Adrenal gland (tissue), 12 donors: ENCODE results near the gene BCL2L13. TPM values are rescaled to one million over a fixed set of nuclear protein-coding genes. Genes with fewer than 3 reads are reported as not detected.
A peak's percentile ranks its signal among the peaks of the same experiment; 100 is the strongest.
"Not testable (repeated sequence)": the region's sequence is repeated elsewhere in the genome, so short reads cannot be mapped to it uniquely, and the experiment has no call there.

Source experiments
- DNase-seq, 7 donors: peaks; one replicate each; pipeline ENCODE4 v3.0.0-alpha.2; 2019 to 2020
- H3K27ac ChIP-seq, 5 donors: fragments of 200-600 bp; sonication (generic) in 4 of 5; 1 replicate in 3 of 5; 2 replicates in 2 of 5; pipeline versions ENCODE4 v1.5.1 to v1.8.0; 2016 to 2020; ENCODE audit warnings: mild to moderate bottlenecking in 1 of 5
- H3K27me3 ChIP-seq: fragments of 200-600 bp; 2 replicates; pipeline ENCODE4 v1.8.0; 2021
- H3K36me3 ChIP-seq, 2 donors: fragments of 200-600 bp; replicated peaks in 1 of 2; 1 replicate in 1 of 2; 2 replicates in 1 of 2; pipeline versions ENCODE4 v1.5.1 to v1.8.0; 2018 to 2022
- H3K4me1 ChIP-seq, 2 donors: fragments of 200-600 bp; replicated peaks in 1 of 2; 1 replicate in 1 of 2; 2 replicates in 1 of 2; pipeline versions ENCODE4 v1.5.1 to v1.8.0; 2018 to 2021
- H3K4me3 ChIP-seq, 4 donors: fragments of 200-600 bp; sonication (generic) in 3 of 4; one replicate each; pipeline ENCODE4 v1.5.1; 2016 to 2018
- H3K9me3 ChIP-seq, 3 donors: fragments of 200-600 bp; sonication (generic) in 1 of 3; replicated peaks in 1 of 3; 1 replicate in 2 of 3; 2 replicates in 1 of 3; pipeline versions ENCODE4 v1.5.1 to v1.8.0; 2016 to 2021
- CTCF ChIP-seq, 6 experiments: fragments of 450-650 bp in 4 of 6; fragments of 200-600 bp in 2 of 6; sonication (generic) in 1 of 6; IDR thresholded peaks; 1 replicate in 5 of 6; 2 replicates in 1 of 6; pipeline versions ENCODE4 v1.5.1 to v1.8.0; 2016 to 2021; ENCODE audit warnings: antibody characterized with exemption in 6 of 6, mild to moderate bottlenecking in 2 of 6, moderate library complexity in 1 of 6
- POLR2A ChIP-seq, 2 donors: fragments of 450-650 bp; IDR thresholded peaks; one replicate each; pipeline ENCODE4 v1.6.1; 2017; ENCODE audit warnings: antibody characterized with exemption in 2 of 2, mild to moderate bottlenecking in 2 of 2, moderate library complexity in 1 of 2
- WGBS, 4 donors: extraction: QIAGEN DNeasy Blood & Tissue Kit in 2 of 4; methylation state at CpG; one replicate each; pipeline versions ENCODE4 v1.1.5 to v1.1.7; 2013 to 2017; 5-methylcytosine and 5-hydroxymethylcytosine counted together
- intact Hi-C, 2 donors: fragments of 100-400 bp; cut with DNase I; formaldehyde crosslinking; loops; one replicate each; pipeline versions ENCODE4 v1.14.1 to v1.15.0; 2022 to 2023
- polyA plus RNA-seq, 3 donors: library from polyadenylated mRNA; stranded (reverse); fragments of 200-250 nt in 2 of 3; fragments of 350-450 nt in 1 of 3; fragmentation: Illumina TruSeq in 1 of 3; extraction: RNeasy Lipid Tissue Mini Kit (QIAGEN cat#74804) in 1 of 3; gene quantifications; one replicate each; pipeline ENCODE4 v1.2.3, GENCODE V29; 2013 to 2014
- total RNA-seq, 9 donors: library from RNA; depleted of rRNA in 4 of 9; stranded (reverse); fragments of >200 nt in 4 of 9; fragments of 120-200 nt in 1 of 9; fragmentation: NEBNext Ultra II Directional in 1 of 9; extraction: Animal tissue kit (Norgen Biotek cat#: 25700) in 1 of 9; gene quantifications; one replicate each; pipeline versions ENCODE4 v1.1.0 to v1.2.4, GENCODE V29; 2013 to 2023
- donor health status: healthy with polysubstance abuse.
- donor health status: Bipolar disorder and iron deficiency.
- donor health status: DM: yes; HTN: yes; CAD: no.
- donor health status: DM: no; HTN: no; CAD: no.
- donor health status: DM: no; HTN: no; CAD: no.
- donor health status: DM: yes; HTN: yes; CAD: no.

The BCL2L13 gene
- total and polyA plus RNA-seq, 12 donors: 30.9 to 142 (median 94.3) TPM

DNA sequence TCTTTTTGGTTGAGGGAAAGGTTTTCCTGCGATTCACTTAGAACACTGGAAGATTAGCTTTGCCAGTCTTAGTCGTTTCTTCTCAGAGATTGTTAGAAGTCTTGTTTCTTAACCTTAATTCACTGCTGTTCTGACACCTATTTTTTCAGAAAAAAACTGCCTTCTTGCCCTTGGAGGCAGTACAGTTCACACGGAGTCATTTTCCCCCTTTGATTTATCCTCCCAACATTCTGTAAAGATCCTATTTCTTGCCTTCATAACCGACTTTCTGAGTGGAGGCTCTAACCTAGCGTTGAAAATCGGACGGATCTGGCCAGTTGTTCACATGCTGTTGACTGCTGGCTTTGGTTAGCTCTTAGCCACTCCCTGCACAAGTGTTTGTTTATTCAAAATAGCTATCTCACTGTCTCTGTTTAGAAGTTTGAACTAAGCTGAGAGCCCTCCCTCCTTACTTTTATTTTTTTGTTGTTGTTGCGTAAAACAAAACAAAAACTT lies 737 bp downstream of the BCL2L13 start:
- Histone ChIP-seq H3K4me1 (peaks cover 14 to 22% of the 10 kb centered on the region in 2 donors), H3K4me3 (peak overlapping the region; percentile 49 to 99 (median 62)), H3K27me3 (no peaks in the 10 kb centered on the region), H3K9me3 (no peaks in the 10 kb centered on the region), H3K27ac (peak overlapping the region; percentile 97 to 100 (median 99)), H3K36me3 (no peaks in the 10 kb centered on the region)
- WGBS, 4 donors: 3 to 6% (median 4%) methylated on average over 8 of the region's 8 CpGs
- intact Hi-C loops: loop anchor here in 1 of 2 donors (10.0 kb wide), 1 partner anchor 64 kb away; no protein-coding TSS in a partner anchor
- DNase-seq: peak; percentile 26 to 64 (median 41)
- TF ChIP-seq POLR2A (IDR thresholded peaks at IDR 0.05) (peak; percentile 19 to 43), CTCF (IDR thresholded peaks at IDR 0.05) (no peak)

DNA sequence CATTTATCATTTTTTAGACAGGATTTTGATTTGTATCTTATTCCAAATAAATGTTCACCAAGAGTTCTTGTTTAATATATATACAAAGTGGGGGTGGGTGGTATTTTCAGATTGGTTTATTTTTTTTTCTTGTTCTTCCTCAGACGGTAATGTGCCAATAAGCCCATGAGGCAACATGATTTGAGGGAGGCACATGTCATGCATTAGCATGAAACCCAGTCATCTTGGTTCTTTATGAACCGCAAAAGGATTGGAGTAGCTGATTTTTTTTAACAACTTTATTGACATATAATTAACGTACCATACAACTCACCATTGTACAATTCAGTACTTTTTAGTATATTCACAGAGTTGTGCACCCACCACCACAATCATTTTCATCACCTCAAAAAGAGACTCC lies 2.7 kb downstream of the BCL2L13 start:
- 56 to 92% (median 67%) methylated on average over 3 of the region's 3 CpGs for WGBS, 4 donors

DNA sequence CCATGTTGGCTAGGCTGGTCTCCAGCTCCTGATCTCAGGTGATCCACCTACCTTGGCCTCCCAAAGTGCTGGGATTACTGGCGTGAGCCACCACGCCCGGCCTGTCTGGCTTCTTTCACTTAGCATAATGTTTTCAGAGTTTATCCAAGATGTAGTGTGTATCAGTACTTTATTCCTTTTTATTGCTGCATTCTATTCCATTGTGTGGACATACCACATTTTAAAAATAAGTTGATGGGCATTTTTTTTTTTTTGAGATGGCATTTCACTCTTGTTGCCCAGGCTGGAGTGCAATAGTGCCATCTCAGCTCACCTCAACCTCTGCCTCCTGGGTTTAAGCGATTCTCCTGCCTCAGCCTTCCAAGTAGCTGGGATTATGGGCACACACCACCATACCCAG lies 3.8 kb downstream of the BCL2L13 start:
- not testable (repeated sequence) for H3K4me3 ChIP-seq, H3K27ac ChIP-seq, H3K9me3 ChIP-seq, H3K27me3 ChIP-seq, DNase-seq, H3K36me3 ChIP-seq
- 84 to 100% (median 91%) methylated on average over 4 of the region's 4 CpGs for WGBS, 4 donors
- peaks cover 13 to 20% of the 10 kb centered on the region in 2 donors for H3K4me1 ChIP-seq
- intact Hi-C loops: loop anchor here in 1 of 2 donors (10.0 kb wide), 1 partner anchor 52 kb away; no protein-coding TSS in a partner anchor

More for the DNA sequence above, 2.7 kb downstream of the BCL2L13 start:
- TF ChIP-seq POLR2A (IDR thresholded peaks at IDR 0.05): no peak
- no peak for TF ChIP-seq CTCF (IDR thresholded peaks at IDR 0.05)
- Histone ChIP-seq H3K4me3 (no peak overlapping the region), H3K36me3 (no peaks in the 10 kb centered on the region), H3K4me1 (peaks cover 14 to 20% of the 10 kb centered on the region in 2 donors), H3K27me3 (no peaks in the 10 kb centered on the region), H3K27ac (no peak overlapping the region), H3K9me3 (no peaks in the 10 kb centered on the region)
- DNase-seq: no peak
- intact Hi-C loops: loop anchor here in 1 of 2 donors (10.0 kb wide), 1 partner anchor 54 kb away; no protein-coding TSS in a partner anchor

DNA sequence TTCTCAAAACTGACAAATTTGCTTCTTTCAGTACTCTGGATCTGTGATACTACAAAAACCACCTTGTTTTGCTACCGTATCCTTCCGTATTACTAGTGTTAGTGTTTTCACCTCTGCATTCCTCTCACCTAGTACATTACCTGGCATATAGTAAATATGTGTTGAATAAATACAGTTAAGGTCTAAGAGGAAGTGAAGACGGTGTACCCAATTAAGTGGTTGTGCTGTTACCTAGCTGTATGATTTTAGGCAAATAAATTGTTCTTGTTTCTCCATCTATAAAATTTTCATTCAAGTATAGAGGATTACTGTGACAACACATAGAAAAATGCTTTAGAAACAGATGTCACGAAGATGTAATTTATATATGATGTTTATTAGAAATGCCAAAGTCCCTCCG lies 8.9 kb downstream of the BCL2L13 start:
- no peak for TF ChIP-seq CTCF (IDR thresholded peaks at IDR 0.05)
- no peak for TF ChIP-seq POLR2A (IDR thresholded peaks at IDR 0.05)
- H3K27ac ChIP-seq: no peak overlapping the region
- intact Hi-C loops: loop anchor here in 1 of 2 donors (10.0 kb wide), 1 partner anchor 47 kb away; no protein-coding TSS in a partner anchor
- DNase-seq: no peak
- no peaks in the 10 kb centered on the region for H3K36me3 ChIP-seq
- no peak overlapping the region for H3K4me3 ChIP-seq
- H3K4me1 ChIP-seq: no peaks in the 10 kb centered on the region
- no peaks in the 10 kb centered on the region for H3K9me3 ChIP-seq
- WGBS, 4 donors: 93 to 95% (median 94%) methylated on average over 5 of the region's 5 CpGs
- H3K27me3 ChIP-seq: no peaks in the 10 kb centered on the region

DNA sequence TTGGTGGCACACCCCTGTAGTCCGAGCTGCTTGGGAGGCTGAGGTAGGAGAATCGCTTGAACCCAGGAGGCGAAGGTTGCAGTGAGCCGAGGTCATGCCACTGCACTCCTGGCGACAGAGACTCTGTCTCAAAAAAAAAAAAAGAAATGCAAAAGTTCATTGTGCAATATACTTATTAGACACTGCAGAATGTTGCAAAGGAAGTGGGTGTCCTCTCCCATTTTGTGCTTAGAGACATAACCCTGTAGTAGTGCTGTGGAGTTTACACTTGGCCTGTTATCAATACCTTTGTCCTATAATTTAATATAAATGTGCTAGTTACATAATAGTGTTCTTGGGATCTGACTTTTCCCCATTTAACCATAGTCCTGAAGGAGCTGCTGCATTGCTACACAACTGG lies 9.4 kb downstream of the BCL2L13 start:
- TF ChIP-seq POLR2A (IDR thresholded peaks at IDR 0.05) (no peak), CTCF (IDR thresholded peaks at IDR 0.05) (no peak)
- Histone ChIP-seq H3K36me3 (no peaks in the 10 kb centered on the region), H3K4me1 (no peaks in the 10 kb centered on the region), H3K4me3 (no peak overlapping the region), H3K27ac (no peak overlapping the region), H3K27me3 (no peaks in the 10 kb centered on the region), H3K9me3 (no peaks in the 10 kb centered on the region)
- intact Hi-C loops: loop anchor here in 1 of 2 donors (10.0 kb wide), 1 partner anchor 47 kb away; no protein-coding TSS in a partner anchor
- WGBS, 4 donors: 75 to 90% (median 86%) methylated on average over 5 of the region's 5 CpGs
- DNase-seq: peak in 1 of 7 donors; percentile 14
